PC-9 (cell line): Measurements from ENCODE around the gene PEA15.

Source experiments
- EZH2 ChIP-seq: fragments of 200-600 bp; sonication (generic); IDR thresholded peaks from 2 replicates; pipeline ENCODE4 v1.8.0; 2017; ENCODE audit warnings: antibody characterized with exemption, low read depth
- TF ChIP-seq, protein P1 (sequence below): fragments of 200-600 bp; sonication (generic); conservative IDR thresholded peaks from 2 replicates; pipeline ENCODE4 v1.6.1; 2017; ENCODE audit warnings: mixed run types, antibody characterized with exemption, mild to moderate bottlenecking, moderate library complexity

DNA sequence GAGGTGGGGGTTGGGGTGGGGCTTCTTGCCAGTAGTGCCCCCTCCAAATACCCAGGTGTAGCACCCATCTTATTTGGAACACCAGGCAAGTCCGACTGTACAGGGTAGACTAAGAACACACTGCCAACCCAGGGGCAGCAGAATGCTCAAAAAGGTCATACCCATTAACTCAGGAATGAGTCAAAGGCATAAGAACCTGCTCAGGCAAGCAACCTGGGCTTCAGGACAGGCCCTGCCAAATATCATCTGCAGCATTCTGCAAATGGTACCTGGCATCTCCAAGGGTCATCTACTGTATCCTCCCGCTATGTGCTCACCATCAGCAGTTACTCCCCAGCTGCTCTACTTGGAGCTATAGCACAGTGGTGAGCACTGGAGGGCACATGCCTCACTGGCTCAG is 19.4 kb downstream of the PEA15 start:
- no peak for TF ChIP-seq EZH2
- TF ChIP-seq, protein P1, sequence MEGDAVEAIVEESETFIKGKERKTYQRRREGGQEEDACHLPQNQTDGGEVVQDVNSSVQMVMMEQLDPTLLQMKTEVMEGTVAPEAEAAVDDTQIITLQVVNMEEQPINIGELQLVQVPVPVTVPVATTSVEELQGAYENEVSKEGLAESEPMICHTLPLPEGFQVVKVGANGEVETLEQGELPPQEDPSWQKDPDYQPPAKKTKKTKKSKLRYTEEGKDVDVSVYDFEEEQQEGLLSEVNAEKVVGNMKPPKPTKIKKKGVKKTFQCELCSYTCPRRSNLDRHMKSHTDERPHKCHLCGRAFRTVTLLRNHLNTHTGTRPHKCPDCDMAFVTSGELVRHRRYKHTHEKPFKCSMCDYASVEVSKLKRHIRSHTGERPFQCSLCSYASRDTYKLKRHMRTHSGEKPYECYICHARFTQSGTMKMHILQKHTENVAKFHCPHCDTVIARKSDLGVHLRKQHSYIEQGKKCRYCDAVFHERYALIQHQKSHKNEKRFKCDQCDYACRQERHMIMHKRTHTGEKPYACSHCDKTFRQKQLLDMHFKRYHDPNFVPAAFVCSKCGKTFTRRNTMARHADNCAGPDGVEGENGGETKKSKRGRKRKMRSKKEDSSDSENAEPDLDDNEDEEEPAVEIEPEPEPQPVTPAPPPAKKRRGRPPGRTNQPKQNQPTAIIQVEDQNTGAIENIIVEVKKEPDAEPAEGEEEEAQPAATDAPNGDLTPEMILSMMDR: no peak
